SU-DHL-6 (cell line): ENCODE data around the gene IGSF21.

Source experiments
- H2AFZ ChIP-seq: fragments of 200-600 bp; sonication (generic); 2 replicates; pipeline ENCODE4 v1.6.1; 2014; ENCODE audit warnings: low read depth, mild to moderate bottlenecking, moderate library complexity, mixed read lengths, antibody characterized with exemption, low read length; ENCODE audit not compliant: severe bottlenecking
- H3F3A ChIP-seq: fragments of 200-600 bp; shearing (Covaris generic); 2 replicates; pipeline ENCODE4 v1.6.0; 2016; ENCODE audit warnings: antibody characterized with exemption, mild to moderate bottlenecking; ENCODE audit not compliant: insufficient read depth
- H3K27ac ChIP-seq: fragments of 200-600 bp; sonication (generic); 2 replicates; pipeline ENCODE4 v1.5.1; 2016; ENCODE audit warnings: low read depth, mild to moderate bottlenecking, low read length, moderate library complexity, mixed read lengths
- H3K27me3 ChIP-seq: fragments of 200-600 bp; sonication (generic), shearing (Covaris generic); 2 replicates; pipeline ENCODE4 v1.6.0; 2014; ENCODE audit warnings: mild to moderate bottlenecking, low read length
- H3K36me3 ChIP-seq: fragments of 200-600 bp; sonication (generic); 2 replicates; pipeline ENCODE4 v1.6.1; 2014; ENCODE audit warnings: mild to moderate bottlenecking, low read length, mixed read lengths
- H3K4me2 ChIP-seq: fragments of 300-600, 200-600 bp; shearing (Covaris generic), sonication (generic); 2 replicates; pipeline ENCODE4 v1.6.0; 2014; ENCODE audit warnings: low read length, low read depth, mild to moderate bottlenecking; ENCODE audit not compliant: poor library complexity, severe bottlenecking
- H3K4me3 ChIP-seq: fragments of 200-600 bp; sonication (generic); 2 replicates; pipeline ENCODE4 v1.5.1; 2014; ENCODE audit warnings: antibody characterized with exemption, low read length, mild to moderate bottlenecking, mixed read lengths; ENCODE audit not compliant: insufficient read depth, poor library complexity, severe bottlenecking
- H3K79me2 ChIP-seq: fragments of 200-600 bp; sonication (generic); 2 replicates; pipeline ENCODE4 v1.6.1; 2014; ENCODE audit warnings: mild to moderate bottlenecking, low read length, moderate library complexity; ENCODE audit not compliant: insufficient read depth
- H3K9ac ChIP-seq: fragments of 200-600 bp; sonication (generic); 2 replicates; pipeline ENCODE4 v1.7.0; 2014; ENCODE audit warnings: mild to moderate bottlenecking, low read length
- H3K9me2 ChIP-seq: fragments of 200-600 bp; sonication (generic); replicated peaks from 2 replicates; pipeline ENCODE4 v1.6.1; 2014; ENCODE audit warnings: low read length; ENCODE audit not compliant: insufficient read depth
- H3K9me3 ChIP-seq: fragments of 200-600 bp; sonication (generic); 2 replicates; pipeline ENCODE4 v1.6.1; 2014; ENCODE audit warnings: low read length, mixed read lengths; ENCODE audit not compliant: insufficient read depth
- H4K20me1 ChIP-seq: fragments of 200-600 bp; sonication (generic); 2 replicates; pipeline ENCODE4 v1.6.1; 2014; ENCODE audit warnings: low read depth, mild to moderate bottlenecking, antibody characterized with exemption, low read length, moderate library complexity, mixed read lengths
- EZH2phosphoT487 ChIP-seq: fragments of 200-600 bp; sonication (generic), shearing (Covaris generic); conservative IDR thresholded peaks from 2 replicates; pipeline ENCODE4 v1.6.1; 2018; ENCODE audit warnings: mild to moderate bottlenecking, antibody characterized with exemption, low read length, moderate library complexity, mixed read lengths
- TF ChIP-seq, protein P1 (sequence below): fragments of 200-600 bp; sonication (generic); IDR thresholded peaks from one replicate; pipeline ENCODE4 v1.5.1; 2017; ENCODE audit warnings: antibody characterized with exemption, mild to moderate bottlenecking, low read length, moderate library complexity; ENCODE audit not compliant: insufficient read depth, poor library complexity, severe bottlenecking

Gene IGSF21

DNA sequence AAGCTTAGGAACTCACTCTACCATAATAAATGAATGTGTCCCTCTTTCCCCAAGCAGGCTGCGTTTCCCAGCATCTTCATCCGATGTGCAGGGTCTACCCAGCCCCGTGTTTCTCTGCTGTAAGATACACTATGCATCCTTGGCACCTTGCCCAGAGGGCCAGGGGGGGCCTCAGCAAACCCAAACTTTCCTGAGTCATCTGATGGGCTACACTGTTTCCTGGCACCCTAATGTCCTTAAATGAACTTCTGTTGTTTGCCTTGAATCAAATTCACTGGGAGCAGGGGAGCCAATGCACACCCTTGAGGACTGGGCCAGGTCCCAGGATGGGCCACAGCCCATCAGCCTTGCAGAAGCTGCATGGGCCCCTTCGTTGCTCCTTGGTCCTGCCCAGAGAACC, 145.5 kb downstream of the IGSF21 start:
- H4K20me1 ChIP-seq: no peaks in the 10 kb centered on the region
- TF ChIP-seq, protein P1, sequence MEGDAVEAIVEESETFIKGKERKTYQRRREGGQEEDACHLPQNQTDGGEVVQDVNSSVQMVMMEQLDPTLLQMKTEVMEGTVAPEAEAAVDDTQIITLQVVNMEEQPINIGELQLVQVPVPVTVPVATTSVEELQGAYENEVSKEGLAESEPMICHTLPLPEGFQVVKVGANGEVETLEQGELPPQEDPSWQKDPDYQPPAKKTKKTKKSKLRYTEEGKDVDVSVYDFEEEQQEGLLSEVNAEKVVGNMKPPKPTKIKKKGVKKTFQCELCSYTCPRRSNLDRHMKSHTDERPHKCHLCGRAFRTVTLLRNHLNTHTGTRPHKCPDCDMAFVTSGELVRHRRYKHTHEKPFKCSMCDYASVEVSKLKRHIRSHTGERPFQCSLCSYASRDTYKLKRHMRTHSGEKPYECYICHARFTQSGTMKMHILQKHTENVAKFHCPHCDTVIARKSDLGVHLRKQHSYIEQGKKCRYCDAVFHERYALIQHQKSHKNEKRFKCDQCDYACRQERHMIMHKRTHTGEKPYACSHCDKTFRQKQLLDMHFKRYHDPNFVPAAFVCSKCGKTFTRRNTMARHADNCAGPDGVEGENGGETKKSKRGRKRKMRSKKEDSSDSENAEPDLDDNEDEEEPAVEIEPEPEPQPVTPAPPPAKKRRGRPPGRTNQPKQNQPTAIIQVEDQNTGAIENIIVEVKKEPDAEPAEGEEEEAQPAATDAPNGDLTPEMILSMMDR: no peak
- no peak for TF ChIP-seq EZH2phosphoT487

DNA sequence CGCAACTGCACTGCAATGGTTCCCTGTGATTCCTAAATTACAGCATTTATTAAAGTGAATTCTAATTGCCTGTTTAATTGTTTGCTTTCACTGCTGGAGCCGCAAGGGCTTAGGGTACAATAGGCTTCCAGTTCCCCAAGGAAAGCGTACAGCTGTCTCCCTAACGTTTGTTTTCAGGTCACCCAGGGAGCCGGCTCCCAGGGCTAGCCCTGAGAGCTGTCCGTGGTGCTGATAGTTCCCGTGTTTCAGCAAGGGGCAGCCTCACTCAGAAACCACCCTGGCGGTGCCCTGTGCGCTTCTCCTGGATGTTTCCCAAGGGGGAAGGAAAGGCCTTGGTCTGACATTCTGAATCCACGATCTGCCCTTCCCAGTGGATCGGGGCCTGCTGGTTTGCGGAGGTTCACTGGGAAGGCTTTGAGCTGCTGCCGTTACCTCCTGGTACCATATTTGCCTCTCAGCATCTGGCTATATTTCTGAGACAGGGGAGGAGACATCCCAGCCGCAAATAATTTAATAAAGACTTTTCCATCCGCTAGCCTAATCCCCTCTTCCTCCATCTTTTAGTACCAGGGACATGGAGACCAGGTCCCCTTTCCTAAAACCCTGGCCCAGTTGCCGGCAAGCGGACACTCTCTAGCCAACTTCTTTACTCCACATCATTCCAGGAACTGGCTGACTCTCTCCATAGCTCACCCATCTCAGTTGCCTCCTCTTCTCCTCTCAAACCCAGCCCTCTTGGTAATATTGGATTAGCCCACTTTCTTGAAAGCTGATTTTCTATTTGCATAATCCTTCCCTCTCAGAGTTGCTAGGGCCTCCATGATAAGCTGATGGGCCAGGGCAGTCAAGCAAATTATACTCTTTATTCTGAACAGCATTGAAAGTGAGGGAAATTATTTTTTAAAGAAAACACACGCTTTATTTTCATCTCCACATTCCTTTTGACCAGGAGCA, 149.0 kb downstream of the IGSF21 start:
- Histone ChIP-seq H3K9me3 (no peaks in the 10 kb centered on the region), H3K9me2 (no peaks in the 10 kb centered on the region), H3K4me3 (no peak overlapping the region), H3K9ac (no peak overlapping the region), H3K27me3 (no peaks in the 10 kb centered on the region), H3K4me2 (no peak overlapping the region), H4K20me1 (no peaks in the 10 kb centered on the region), H3K27ac (no peak overlapping the region), H3K36me3 (no peaks in the 10 kb centered on the region), H3K79me2 (no peaks in the 10 kb centered on the region), H3F3A (no peaks in the 10 kb centered on the region), H2AFZ (no peak overlapping the region)
- no peak for TF ChIP-seq EZH2phosphoT487
- TF ChIP-seq, protein P1: no peak

More for the DNA sequence above, 145.5 kb downstream of the IGSF21 start:
- no peak overlapping the region for H3K4me2 ChIP-seq
- no peaks in the 10 kb centered on the region for H3K79me2 ChIP-seq
- H3K36me3 ChIP-seq: no peaks in the 10 kb centered on the region
- no peaks in the 10 kb centered on the region for H3F3A ChIP-seq
- H3K4me3 ChIP-seq: no peak overlapping the region
- H3K9me3 ChIP-seq: no peaks in the 10 kb centered on the region
- no peaks in the 10 kb centered on the region for H3K9me2 ChIP-seq
- H3K9ac ChIP-seq: no peak overlapping the region
- H2AFZ ChIP-seq: no peak overlapping the region
- no peaks in the 10 kb centered on the region for H3K27me3 ChIP-seq
- H3K27ac ChIP-seq: no peak overlapping the region

DNA sequence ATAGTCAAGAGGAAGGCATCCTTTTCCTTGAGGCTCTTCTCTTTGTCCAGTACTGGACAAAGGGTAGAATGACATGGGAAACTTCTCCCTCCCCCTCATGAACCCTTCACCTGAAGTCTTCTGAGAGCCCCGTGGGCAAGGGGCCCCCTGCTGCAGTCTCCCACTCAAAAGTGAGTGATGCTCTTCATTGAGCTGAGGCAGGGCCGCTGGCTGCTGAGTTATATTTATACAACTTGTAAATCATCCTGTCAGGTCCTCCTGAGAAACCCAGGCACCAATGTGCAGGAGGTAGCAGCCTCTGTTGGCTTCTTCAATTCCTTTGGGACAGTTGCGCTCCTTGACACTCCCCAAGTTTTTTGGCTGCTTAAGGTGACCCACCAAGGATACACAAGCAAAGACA, 150.2 kb downstream of the IGSF21 start:
- no peak overlapping the region for H3K4me3 ChIP-seq
- H3K9me2 ChIP-seq: no peaks in the 10 kb centered on the region
- H3K27me3 ChIP-seq: no peaks in the 10 kb centered on the region
- no peaks in the 10 kb centered on the region for H3K36me3 ChIP-seq
- no peak overlapping the region for H3K27ac ChIP-seq
- H3K9ac ChIP-seq: no peak overlapping the region
- no peaks in the 10 kb centered on the region for H3K9me3 ChIP-seq
- TF ChIP-seq, protein P1: no peak
- no peak for TF ChIP-seq EZH2phosphoT487
- H3K4me2 ChIP-seq: no peak overlapping the region
- H4K20me1 ChIP-seq: no peaks in the 10 kb centered on the region
- no peak overlapping the region for H2AFZ ChIP-seq
- H3K79me2 ChIP-seq: no peaks in the 10 kb centered on the region
- no peaks in the 10 kb centered on the region for H3F3A ChIP-seq
